ENCODE measurements around the gene LRFN3.
A peak's percentile ranks its signal among the peaks of the same experiment; 100 is the strongest.

The LRFN3 gene

GRCh38 chr19:35935911-35936737 lies at the start of gene LRFN3:
TSS of gene LRFN3 (plus strand) at chr19:35936374. CDS start at chr19:35939426, 3,052 bp downstream.
- ATAC-seq, result peak; percentile 56
- TF ChIP-seq ZFP30 (CRISPR knock-in tag; IDR thresholded peaks at IDR 0.05) (no peak), PPARA (CRISPR knock-in tag; IDR thresholded peaks at IDR 0.05; ENCODE audit: borderline replicate concordance) (no peak), ZNF8 (CRISPR knock-in tag; IDR thresholded peaks at IDR 0.05) (no peak), ESRRG (CRISPR knock-in tag; IDR thresholded peaks at IDR 0.05) (no peak), OSR1 (CRISPR knock-in tag; IDR thresholded peaks at IDR 0.05) (no peak), ZFP3 (CRISPR knock-in tag; IDR thresholded peaks at IDR 0.05) (no peak), POU6F1 (CRISPR knock-in tag; IDR thresholded peaks at IDR 0.05; ENCODE audit: borderline replicate concordance, low read depth) (no peak), ZC3H10 (CRISPR knock-in tag; IDR thresholded peaks at IDR 0.05) (no peak), ZNF70 (CRISPR knock-in tag; IDR thresholded peaks at IDR 0.05) (no peak), TCF4 (CRISPR knock-in tag; IDR thresholded peaks at IDR 0.05; ENCODE audit: borderline replicate concordance) (no peak), CSRNP3 (CRISPR knock-in tag; IDR thresholded peaks at IDR 0.05) (no peak)

- TF ChIP-seq OSR1 (CRISPR knock-in tag; IDR thresholded peaks at IDR 0.05) (no peak), ESRRG (CRISPR knock-in tag; IDR thresholded peaks at IDR 0.05) (no peak), ZFP3 (CRISPR knock-in tag; IDR thresholded peaks at IDR 0.05) (no peak), BACH2 (CRISPR knock-in tag; IDR thresholded peaks at IDR 0.05; ENCODE audit: borderline replicate concordance) (no peak), ISL1 (CRISPR knock-in tag; IDR thresholded peaks at IDR 0.05) (no peak), SNAI2 (CRISPR knock-in tag; IDR thresholded peaks at IDR 0.05) (no peak), TCF4 (CRISPR knock-in tag; IDR thresholded peaks at IDR 0.05; ENCODE audit: borderline replicate concordance) (no peak), PPARA (CRISPR knock-in tag; IDR thresholded peaks at IDR 0.05; ENCODE audit: borderline replicate concordance) (no peak), ZC3H10 (CRISPR knock-in tag; IDR thresholded peaks at IDR 0.05) (no peak), ZNF565 (CRISPR knock-in tag; conservative IDR thresholded peaks at IDR 0.05; ENCODE audit: low read depth) (no peak), CREB5 (CRISPR knock-in tag; IDR thresholded peaks at IDR 0.05; ENCODE audit: low read depth) (no peak), TSHZ2 (CRISPR knock-in tag; IDR thresholded peaks at IDR 0.05) (no peak), CSDC2 (CRISPR knock-in tag; IDR thresholded peaks at IDR 0.05) (no peak), POU6F1 (CRISPR knock-in tag; IDR thresholded peaks at IDR 0.05; ENCODE audit: borderline replicate concordance, low read depth) (no peak), ZNF70 (CRISPR knock-in tag; IDR thresholded peaks at IDR 0.05) (no peak), ZNF8 (CRISPR knock-in tag; IDR thresholded peaks at IDR 0.05) (no peak), PATZ1 (CRISPR knock-in tag; IDR thresholded peaks at IDR 0.05; ENCODE audit: borderline replicate concordance) (no peak), ARNTL (CRISPR knock-in tag; IDR thresholded peaks at IDR 0.05; ENCODE audit: borderline replicate concordance, low read depth) (no peak), RARB (CRISPR knock-in tag; IDR thresholded peaks at IDR 0.05) (no peak)
- no peak for ATAC-seq
Observed at GRCh38 chr19:35887197-35887596, 49.0 kb upstream of the LRFN3 start.

Measured in SK-N-SH treated with all-trans-retinoic acid at 6 μM for 48 hours (cell line).